22Rv1 (cell line): ENCODE data around the gene FSHR.

Source experiments
- H3K27ac ChIP-seq: fragments of 450-650 bp; 2 replicates; pipeline ENCODE4 v1.5.1; 2017
- ZFX ChIP-seq: fragments of 450-650 bp; IDR thresholded peaks from 2 replicates; pipeline ENCODE4 v1.6.1; 2017; ENCODE audit warnings: antibody characterized with exemption, borderline replicate concordance
- TF ChIP-seq, protein P1 (sequence below): fragments of 450-650 bp; IDR thresholded peaks from 2 replicates; pipeline ENCODE4 v1.5.1; 2017; ENCODE audit warnings: mild to moderate bottlenecking

The FSHR gene, protein sequence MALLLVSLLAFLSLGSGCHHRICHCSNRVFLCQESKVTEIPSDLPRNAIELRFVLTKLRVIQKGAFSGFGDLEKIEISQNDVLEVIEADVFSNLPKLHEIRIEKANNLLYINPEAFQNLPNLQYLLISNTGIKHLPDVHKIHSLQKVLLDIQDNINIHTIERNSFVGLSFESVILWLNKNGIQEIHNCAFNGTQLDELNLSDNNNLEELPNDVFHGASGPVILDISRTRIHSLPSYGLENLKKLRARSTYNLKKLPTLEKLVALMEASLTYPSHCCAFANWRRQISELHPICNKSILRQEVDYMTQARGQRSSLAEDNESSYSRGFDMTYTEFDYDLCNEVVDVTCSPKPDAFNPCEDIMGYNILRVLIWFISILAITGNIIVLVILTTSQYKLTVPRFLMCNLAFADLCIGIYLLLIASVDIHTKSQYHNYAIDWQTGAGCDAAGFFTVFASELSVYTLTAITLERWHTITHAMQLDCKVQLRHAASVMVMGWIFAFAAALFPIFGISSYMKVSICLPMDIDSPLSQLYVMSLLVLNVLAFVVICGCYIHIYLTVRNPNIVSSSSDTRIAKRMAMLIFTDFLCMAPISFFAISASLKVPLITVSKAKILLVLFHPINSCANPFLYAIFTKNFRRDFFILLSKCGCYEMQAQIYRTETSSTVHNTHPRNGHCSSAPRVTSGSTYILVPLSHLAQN

DNA sequence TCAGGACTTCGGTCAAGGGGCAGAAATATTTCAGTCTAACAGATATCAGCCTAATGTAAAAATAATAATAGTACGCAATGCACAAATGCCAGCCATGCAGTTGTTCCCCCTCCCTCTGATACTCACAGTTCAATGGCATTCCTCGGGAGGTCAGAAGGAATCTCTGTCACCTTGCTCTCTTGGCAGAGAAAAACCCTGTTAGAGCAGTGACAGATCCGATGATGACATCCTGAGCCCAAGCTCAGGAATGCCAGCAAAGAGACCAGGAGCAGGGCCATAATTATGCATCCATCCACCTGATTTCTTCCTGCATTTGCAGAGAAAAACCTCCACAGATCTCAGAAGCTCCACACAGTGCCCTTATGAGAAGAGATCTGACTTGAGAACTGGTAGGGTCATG is at the start of gene FSHR:
TSS of gene FSHR (minus strand) at position 376 of the 400 bp plus-strand sequence. CDS start at position 278, 98 bp downstream.
- H3K27ac ChIP-seq: no peak within 1 kb of the TSS
- TF ChIP-seq, protein P1, sequence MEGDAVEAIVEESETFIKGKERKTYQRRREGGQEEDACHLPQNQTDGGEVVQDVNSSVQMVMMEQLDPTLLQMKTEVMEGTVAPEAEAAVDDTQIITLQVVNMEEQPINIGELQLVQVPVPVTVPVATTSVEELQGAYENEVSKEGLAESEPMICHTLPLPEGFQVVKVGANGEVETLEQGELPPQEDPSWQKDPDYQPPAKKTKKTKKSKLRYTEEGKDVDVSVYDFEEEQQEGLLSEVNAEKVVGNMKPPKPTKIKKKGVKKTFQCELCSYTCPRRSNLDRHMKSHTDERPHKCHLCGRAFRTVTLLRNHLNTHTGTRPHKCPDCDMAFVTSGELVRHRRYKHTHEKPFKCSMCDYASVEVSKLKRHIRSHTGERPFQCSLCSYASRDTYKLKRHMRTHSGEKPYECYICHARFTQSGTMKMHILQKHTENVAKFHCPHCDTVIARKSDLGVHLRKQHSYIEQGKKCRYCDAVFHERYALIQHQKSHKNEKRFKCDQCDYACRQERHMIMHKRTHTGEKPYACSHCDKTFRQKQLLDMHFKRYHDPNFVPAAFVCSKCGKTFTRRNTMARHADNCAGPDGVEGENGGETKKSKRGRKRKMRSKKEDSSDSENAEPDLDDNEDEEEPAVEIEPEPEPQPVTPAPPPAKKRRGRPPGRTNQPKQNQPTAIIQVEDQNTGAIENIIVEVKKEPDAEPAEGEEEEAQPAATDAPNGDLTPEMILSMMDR: no peak
- TF ChIP-seq ZFX: no peak

DNA sequence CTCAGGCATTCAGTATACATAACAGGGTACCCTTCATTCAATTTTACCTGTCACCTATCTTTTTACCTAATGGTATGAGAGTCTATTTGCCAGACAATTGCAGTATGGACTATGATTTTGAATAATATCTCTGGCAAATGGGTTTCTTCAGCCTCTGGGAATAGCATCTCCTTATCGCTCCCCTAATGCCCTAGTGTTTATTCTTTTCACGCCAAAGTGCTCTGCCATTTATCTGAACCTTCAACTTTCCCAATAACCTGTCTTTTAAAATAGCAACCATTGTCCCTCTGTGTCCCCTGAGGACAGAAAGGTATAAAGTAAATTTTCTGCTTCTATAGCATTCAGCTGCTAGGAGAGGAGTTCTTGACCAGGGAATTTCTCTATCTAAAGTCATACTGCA is 45.0 kb upstream of the FSHR start:
- no peak overlapping the region for H3K27ac ChIP-seq
- no peak for TF ChIP-seq ZFX
- TF ChIP-seq, protein P1: no peak

DNA sequence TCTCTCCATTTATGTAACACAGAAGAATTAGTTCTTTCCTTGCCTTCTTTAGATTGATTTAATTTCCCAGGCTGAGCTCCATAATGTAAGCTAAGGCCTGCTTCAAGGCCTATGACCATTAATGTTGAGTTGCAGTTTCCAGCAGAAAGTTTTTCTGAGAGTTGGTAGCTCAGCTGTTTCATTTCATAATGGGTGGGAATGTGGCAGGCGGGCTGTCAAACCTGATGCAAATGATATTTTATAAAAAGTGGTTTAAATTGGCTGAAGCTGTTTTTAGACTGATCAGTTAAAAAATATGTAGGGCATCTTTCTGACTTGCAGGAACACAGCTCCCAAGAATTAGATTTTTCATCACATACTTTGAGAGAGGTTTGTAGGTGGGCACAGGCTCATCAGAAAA is 40.4 kb upstream of the FSHR start:
- no peak overlapping the region for H3K27ac ChIP-seq
- TF ChIP-seq, protein P1: no peak
- no peak for TF ChIP-seq ZFX

DNA sequence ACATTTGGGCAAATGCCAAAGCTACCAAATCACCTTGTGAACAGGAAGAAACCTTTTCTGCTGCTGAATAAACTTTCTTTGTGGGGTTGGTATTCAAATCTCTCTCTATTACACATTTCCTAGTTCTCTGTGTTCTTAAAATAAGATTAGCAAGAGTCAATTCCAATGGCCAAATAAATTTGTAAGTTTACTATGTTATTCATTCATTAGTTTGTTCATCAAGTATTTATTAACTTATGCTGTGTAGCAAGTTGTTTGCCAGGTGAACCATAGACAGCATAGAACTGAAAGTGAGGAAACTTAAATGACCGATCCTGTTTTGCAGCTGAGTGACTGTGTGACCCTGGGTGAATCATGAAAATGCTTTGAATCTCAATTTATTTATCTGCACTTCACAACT is 37.7 kb upstream of the FSHR start:
- TF ChIP-seq ZFX: no peak
- TF ChIP-seq, protein P1: no peak
- H3K27ac ChIP-seq: no peak overlapping the region

DNA sequence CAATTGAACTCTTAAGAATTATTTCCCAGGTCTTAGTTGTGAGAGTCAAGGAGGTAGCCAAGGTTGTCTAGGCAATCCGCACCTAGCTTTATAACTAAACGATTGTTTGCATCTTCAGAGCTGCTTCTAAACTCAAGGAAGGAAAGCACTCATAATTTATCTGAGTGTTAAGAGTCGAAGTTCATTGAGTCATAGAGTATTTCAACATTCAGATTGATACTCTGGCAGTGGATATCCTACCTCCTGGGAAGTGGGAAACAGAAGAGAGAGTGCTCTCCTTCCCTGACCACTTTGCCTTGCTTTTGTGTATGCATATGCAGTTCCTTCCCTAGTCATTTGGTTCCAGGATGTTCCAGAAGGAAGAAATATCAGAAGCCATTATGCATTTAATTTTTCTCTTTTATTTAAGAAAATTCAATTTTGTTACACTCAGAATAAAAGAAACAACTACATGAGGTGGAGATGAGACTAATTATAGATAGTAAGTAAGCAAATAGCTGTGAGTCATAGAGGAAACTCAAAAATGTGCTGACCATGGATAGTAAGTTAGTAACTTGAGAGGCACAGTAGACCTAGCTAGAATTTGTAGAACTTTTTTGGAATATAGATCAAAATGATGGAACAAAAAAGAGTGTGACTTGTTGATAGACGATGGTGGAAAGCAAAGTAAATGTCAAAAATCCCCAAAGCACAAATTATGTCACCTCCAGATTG is 35.4 kb upstream of the FSHR start:
- no peak for TF ChIP-seq ZFX
- TF ChIP-seq, protein P1: no peak
- H3K27ac ChIP-seq: no peak overlapping the region

DNA sequence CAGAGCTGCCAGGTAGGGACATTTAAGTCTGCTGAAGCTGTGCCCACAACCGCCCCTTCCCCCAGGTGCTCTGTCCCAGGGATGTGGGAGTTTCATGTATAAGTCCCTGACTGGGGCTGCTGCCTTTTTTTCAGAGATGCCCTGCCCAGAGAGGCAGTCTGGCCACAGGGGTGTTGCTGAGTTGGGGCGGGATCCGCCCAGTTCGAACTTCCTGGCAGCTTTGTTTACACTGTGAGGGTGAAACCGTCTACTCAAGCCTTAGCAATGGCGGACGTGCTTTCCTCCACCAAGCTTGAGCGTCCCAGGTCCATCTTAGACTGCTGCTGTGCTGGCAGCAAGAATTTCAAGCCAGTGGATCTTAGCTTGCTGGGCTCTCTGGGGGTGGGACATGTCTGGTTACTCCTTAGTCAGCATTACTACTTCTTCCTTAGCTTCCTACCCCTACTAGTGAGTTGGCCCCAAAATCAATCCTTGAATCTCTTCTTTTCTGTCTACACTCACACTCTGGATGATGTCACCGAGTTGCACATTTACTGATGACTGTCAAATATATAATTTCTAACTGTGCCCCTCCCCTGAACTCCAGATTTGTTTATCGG is 31.8 kb upstream of the FSHR start:
- no peak overlapping the region for H3K27ac ChIP-seq
- no peak for TF ChIP-seq ZFX
- TF ChIP-seq, protein P1: no peak
